ENCODE data around the gene HCRTR1.
"Not testable (repeated sequence)": the region's sequence is repeated elsewhere in the genome, so short reads cannot be mapped to it uniquely, and the experiment has no call there.

The HCRTR1 gene

GRCh38 chr1:31583082-31583994 is 34.2 kb upstream of the HCRTR1 start:
- no peak for DNase-seq (ENCODE audit: low read depth, low spot score)
- no peak overlapping the region for H3K4me3 ChIP-seq (ENCODE audit: low read length)
- no peak overlapping the region for H3K27ac ChIP-seq (ENCODE audit: low read length)
- H3K4me1 ChIP-seq (ENCODE audit: control insufficient read depth, insufficient read depth, low read length): peaks cover 15% of the 10 kb centered on the region
- no CpG with 5 or more reads among the region's 16 CpGs for WGBS (ENCODE audit: insufficient coverage, insufficient read length)
- no peaks in the 10 kb centered on the region for H3K27me3 ChIP-seq (ENCODE audit: control insufficient read depth, insufficient read depth, low read length)
- H3K9me3 ChIP-seq (ENCODE audit: control insufficient read depth, insufficient read depth, low read length): no peaks in the 10 kb centered on the region
- H3K36me3 ChIP-seq (ENCODE audit: control insufficient read depth, insufficient read depth, low read length): no peaks in the 10 kb centered on the region

- H3K9me3 ChIP-seq (ENCODE audit: control insufficient read depth, insufficient read depth, low read length): no peaks in the 10 kb centered on the region
- no CpG with 5 or more reads among the region's 13 CpGs for WGBS (ENCODE audit: insufficient coverage, insufficient read length)
- H3K27me3 ChIP-seq (ENCODE audit: control insufficient read depth, insufficient read depth, low read length): no peaks in the 10 kb centered on the region
- H3K27ac ChIP-seq (ENCODE audit: low read length): no peak overlapping the region
- no peaks in the 10 kb centered on the region for H3K36me3 ChIP-seq (ENCODE audit: control insufficient read depth, insufficient read depth, low read length)
- no peak for DNase-seq (ENCODE audit: low read depth, low spot score)
- H3K4me1 ChIP-seq (ENCODE audit: control insufficient read depth, insufficient read depth, low read length): peaks cover 17% of the 10 kb centered on the region
- H3K4me3 ChIP-seq (ENCODE audit: low read length): no peak overlapping the region
Measured at GRCh38 chr1:31583995-31584868, 33.3 kb upstream of the HCRTR1 start.

GRCh38 chr1:31584869-31585735 is 32.4 kb upstream of the HCRTR1 start:
- no peaks in the 10 kb centered on the region for H3K36me3 ChIP-seq (ENCODE audit: control insufficient read depth, insufficient read depth, low read length)
- no peak overlapping the region for H3K27ac ChIP-seq (ENCODE audit: low read length)
- no peaks in the 10 kb centered on the region for H3K27me3 ChIP-seq (ENCODE audit: control insufficient read depth, insufficient read depth, low read length)
- H3K4me1 ChIP-seq (ENCODE audit: control insufficient read depth, insufficient read depth, low read length): peaks cover 13% of the 10 kb centered on the region
- no peak for DNase-seq (ENCODE audit: low read depth, low spot score)
- WGBS (ENCODE audit: insufficient coverage, insufficient read length): no CpG with 5 or more reads among the region's 27 CpGs
- H3K4me3 ChIP-seq (ENCODE audit: low read length): no peak overlapping the region
- H3K9me3 ChIP-seq (ENCODE audit: control insufficient read depth, insufficient read depth, low read length): no peaks in the 10 kb centered on the region

GRCh38 chr1:31585736-31586365 is 31.6 kb upstream of the HCRTR1 start:
- Histone ChIP-seq H3K27ac (ENCODE audit: low read length) (no peak overlapping the region), H3K4me3 (ENCODE audit: low read length) (no peak overlapping the region), H3K27me3 (ENCODE audit: control insufficient read depth, insufficient read depth, low read length) (no peaks in the 10 kb centered on the region), H3K4me1 (ENCODE audit: control insufficient read depth, insufficient read depth, low read length) (peaks cover 12% of the 10 kb centered on the region), H3K36me3 (ENCODE audit: control insufficient read depth, insufficient read depth, low read length) (no peaks in the 10 kb centered on the region), H3K9me3 (ENCODE audit: control insufficient read depth, insufficient read depth, low read length) (no peaks in the 10 kb centered on the region)
- DNase-seq (ENCODE audit: low read depth, low spot score): no peak
- no CpG with 5 or more reads among the region's 11 CpGs for WGBS (ENCODE audit: insufficient coverage, insufficient read length)

- no CpG with 5 or more reads among the region's 47 CpGs for WGBS (ENCODE audit: insufficient coverage, insufficient read length)
Measured at GRCh38 chr1:31586376-31587327, 30.8 kb upstream of the HCRTR1 start.

GRCh38 chr1:31587328-31587699 is 30.2 kb upstream of the HCRTR1 start:
- WGBS (ENCODE audit: insufficient coverage, insufficient read length): no CpG with 5 or more reads among the region's 5 CpGs
- not testable (repeated sequence) for H3K9me3 ChIP-seq (ENCODE audit: control insufficient read depth, insufficient read depth, low read length); H3K4me3 ChIP-seq (ENCODE audit: low read length); H3K36me3 ChIP-seq (ENCODE audit: control insufficient read depth, insufficient read depth, low read length); H3K27ac ChIP-seq (ENCODE audit: low read length); H3K27me3 ChIP-seq (ENCODE audit: control insufficient read depth, insufficient read depth, low read length); DNase-seq (ENCODE audit: low read depth, low spot score)
- H3K4me1 ChIP-seq (ENCODE audit: control insufficient read depth, insufficient read depth, low read length): peaks cover 12% of the 10 kb centered on the region

More at GRCh38 chr1:31586376-31587327, 30.8 kb upstream of the HCRTR1 start:
- DNase-seq (ENCODE audit: low read depth, low spot score): no peak
- Histone ChIP-seq H3K4me1 (ENCODE audit: control insufficient read depth, insufficient read depth, low read length) (peaks cover 12% of the 10 kb centered on the region), H3K9me3 (ENCODE audit: control insufficient read depth, insufficient read depth, low read length) (no peaks in the 10 kb centered on the region), H3K27ac (ENCODE audit: low read length) (no peak overlapping the region), H3K36me3 (ENCODE audit: control insufficient read depth, insufficient read depth, low read length) (no peaks in the 10 kb centered on the region), H3K27me3 (ENCODE audit: control insufficient read depth, insufficient read depth, low read length) (no peaks in the 10 kb centered on the region), H3K4me3 (ENCODE audit: low read length) (no peak overlapping the region)

- no peaks in the 10 kb centered on the region for H3K36me3 ChIP-seq (ENCODE audit: control insufficient read depth, insufficient read depth, low read length)
- H3K4me1 ChIP-seq (ENCODE audit: control insufficient read depth, insufficient read depth, low read length): peaks cover 12% of the 10 kb centered on the region
- no peak overlapping the region for H3K27ac ChIP-seq (ENCODE audit: low read length)
- no peak for DNase-seq (ENCODE audit: low read depth, low spot score)
- no peaks in the 10 kb centered on the region for H3K27me3 ChIP-seq (ENCODE audit: control insufficient read depth, insufficient read depth, low read length)
- WGBS (ENCODE audit: insufficient coverage, insufficient read length): no CpG with 5 or more reads among the region's 14 CpGs
- no peaks in the 10 kb centered on the region for H3K9me3 ChIP-seq (ENCODE audit: control insufficient read depth, insufficient read depth, low read length)
- H3K4me3 ChIP-seq (ENCODE audit: low read length): no peak overlapping the region
Measured at GRCh38 chr1:31587720-31588423, 29.6 kb upstream of the HCRTR1 start.

GRCh38 chr1:31588751-31589515 is 28.6 kb upstream of the HCRTR1 start:
- Histone ChIP-seq H3K27ac (ENCODE audit: low read length) (no peak overlapping the region), H3K27me3 (ENCODE audit: control insufficient read depth, insufficient read depth, low read length) (no peaks in the 10 kb centered on the region), H3K4me3 (ENCODE audit: low read length) (peak overlapping the region; percentile 33; the same call in 1 of the 2 replicates), H3K9me3 (ENCODE audit: control insufficient read depth, insufficient read depth, low read length) (no peaks in the 10 kb centered on the region), H3K36me3 (ENCODE audit: control insufficient read depth, insufficient read depth, low read length) (no peaks in the 10 kb centered on the region), H3K4me1 (ENCODE audit: control insufficient read depth, insufficient read depth, low read length) (peaks cover 7% of the 10 kb centered on the region)
- no CpG with 5 or more reads among the region's 62 CpGs for WGBS (ENCODE audit: insufficient coverage, insufficient read length)
- no peak for DNase-seq (ENCODE audit: low read depth, low spot score)

All from iPS DF 6.9 (cell line).